ENCODE data around the gene PLXNA4.

DNA sequence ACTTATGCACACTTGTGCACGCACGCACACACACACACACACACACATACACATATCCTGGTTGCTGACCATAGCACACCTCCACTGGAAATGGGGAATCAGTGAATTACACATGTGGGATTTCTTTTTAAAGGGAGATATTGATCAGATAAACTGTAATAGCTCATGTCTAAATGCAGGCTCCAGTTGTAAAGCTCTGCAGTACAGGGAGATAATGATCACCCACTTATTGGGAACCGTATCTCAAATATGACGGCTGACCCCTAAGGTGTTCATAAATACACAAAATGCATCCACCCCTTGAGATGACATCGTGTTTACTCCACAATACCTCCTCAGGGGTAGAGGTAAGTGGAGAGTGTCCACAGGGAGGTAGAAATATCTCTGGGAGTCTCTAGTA, 79.2 kb downstream of the PLXNA4 start:
- TF ChIP-seq FOXM1 (IDR thresholded peaks at IDR 0.05; ENCODE audit: borderline replicate concordance) (no peak), HDGF (IDR thresholded peaks at IDR 0.05; ENCODE audit: borderline replicate concordance) (no peak), FOXA1 (IDR thresholded peaks at IDR 0.05) (no peak), BHLHE40 (IDR thresholded peaks at IDR 0.05; ENCODE audit: borderline replicate concordance) (no peak), SUZ12 (IDR thresholded peaks at IDR 0.05) (no peak), SP1 (IDR thresholded peaks at IDR 0.05) (no peak), TARDBP (IDR thresholded peaks at IDR 0.05) (no peak), FOXK2 (IDR thresholded peaks at IDR 0.05) (no peak), L3MBTL2 (conservative IDR thresholded peaks at IDR 0.05) (no peak), ARNT (IDR thresholded peaks at IDR 0.05) (no peak), NFRKB (IDR thresholded peaks at IDR 0.05) (no peak), ELF4 (IDR thresholded peaks at IDR 0.05) (no peak), LEF1 (IDR thresholded peaks at IDR 0.05; ENCODE audit: borderline replicate concordance) (no peak)
